DMS53 treated with DMSO at 0.1 percent for 48 hours (cell line): ENCODE measurements around the gene KIF2A.
"Not testable (repeated sequence)": the region's sequence is repeated elsewhere in the genome, so short reads cannot be mapped to it uniquely, and the experiment has no call there.

ENCODE experiments used
- DNase-seq: peaks from one replicate; lab custom pipeline; 2025; ENCODE audit not compliant: unreplicated experiment; lab: John Stamatoyannopoulos, UW

KIF2A gene

DNA sequence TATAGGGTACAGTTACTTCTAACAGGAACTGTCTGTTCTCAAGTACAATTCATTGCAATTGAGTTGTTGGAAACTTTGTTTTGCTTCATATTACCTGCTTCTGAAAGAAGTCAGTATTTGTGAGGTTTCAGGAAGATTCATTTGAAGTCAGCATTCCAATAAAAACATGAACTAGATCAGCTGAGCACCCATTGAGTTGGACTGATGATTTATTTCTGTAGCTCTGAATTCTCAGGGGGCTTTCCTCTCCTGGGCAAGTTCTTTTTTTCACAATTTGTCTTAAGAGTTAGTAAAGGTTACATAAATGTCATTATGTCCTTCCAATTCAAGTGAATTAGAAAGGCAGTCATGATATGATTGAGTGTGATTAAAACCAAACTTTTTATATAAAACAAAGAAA lies 16.2 kb upstream of the KIF2A start:
- no peak for DNase-seq

DNA sequence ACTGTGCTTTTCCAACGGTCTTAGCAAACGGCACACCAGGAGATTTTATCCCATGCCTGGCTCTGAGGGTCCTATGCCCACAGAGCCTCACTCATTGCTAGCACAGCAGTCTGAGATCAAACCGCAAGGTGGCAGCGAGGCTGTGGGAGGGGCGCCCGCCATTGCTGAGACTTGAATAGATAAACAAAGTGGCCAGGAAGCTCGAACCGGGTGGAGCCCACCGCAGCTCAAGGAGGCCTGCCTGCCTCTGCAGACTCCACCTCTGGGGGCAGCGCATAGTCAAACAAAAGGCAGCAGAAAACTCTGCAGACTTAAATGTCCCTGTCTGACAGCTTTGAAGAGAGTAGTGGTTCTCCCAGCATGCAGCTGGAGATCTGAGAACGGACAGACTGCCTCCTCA lies 14.2 kb upstream of the KIF2A start:
- DNase-seq = not testable (repeated sequence)

DNA sequence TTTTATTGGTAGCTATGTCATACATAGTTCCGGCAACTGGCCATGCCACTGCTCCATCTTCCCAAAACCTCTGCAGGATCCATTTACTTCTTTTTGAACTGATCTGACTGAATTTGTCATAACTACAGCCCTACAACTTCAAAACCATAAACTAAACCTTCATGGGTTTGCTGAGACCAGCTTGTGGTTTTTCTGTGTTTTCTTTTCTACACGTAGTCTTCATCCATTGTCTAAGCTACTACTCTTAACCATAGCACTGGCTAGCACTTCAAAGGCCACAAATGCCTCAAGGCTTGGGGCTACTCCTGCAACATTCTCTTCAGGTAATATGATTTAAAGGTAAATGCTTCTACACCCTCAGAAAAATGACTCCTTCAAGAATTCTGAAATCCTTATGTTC lies 9.0 kb upstream of the KIF2A start:
- DNase-seq = no peak

DNA sequence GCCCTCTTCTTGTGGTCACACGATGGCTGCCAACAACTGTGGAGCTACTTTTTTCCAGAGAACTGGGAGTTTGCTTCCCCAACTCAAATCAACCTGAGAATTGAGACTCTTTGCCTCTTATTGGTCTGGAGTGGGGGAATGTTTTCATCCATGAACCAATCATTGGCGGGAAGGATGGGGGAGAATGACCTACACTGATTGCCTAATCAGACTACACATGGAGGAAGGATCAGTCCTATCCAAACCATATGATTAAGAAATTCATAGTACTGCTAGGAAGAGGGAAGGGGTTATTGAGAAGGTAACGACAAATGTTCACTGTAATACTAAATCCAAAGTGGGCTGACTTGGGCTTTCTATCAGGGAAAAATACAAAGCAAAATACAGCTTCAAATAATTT lies 7.9 kb upstream of the KIF2A start:
- DNase-seq = no peak

DNA sequence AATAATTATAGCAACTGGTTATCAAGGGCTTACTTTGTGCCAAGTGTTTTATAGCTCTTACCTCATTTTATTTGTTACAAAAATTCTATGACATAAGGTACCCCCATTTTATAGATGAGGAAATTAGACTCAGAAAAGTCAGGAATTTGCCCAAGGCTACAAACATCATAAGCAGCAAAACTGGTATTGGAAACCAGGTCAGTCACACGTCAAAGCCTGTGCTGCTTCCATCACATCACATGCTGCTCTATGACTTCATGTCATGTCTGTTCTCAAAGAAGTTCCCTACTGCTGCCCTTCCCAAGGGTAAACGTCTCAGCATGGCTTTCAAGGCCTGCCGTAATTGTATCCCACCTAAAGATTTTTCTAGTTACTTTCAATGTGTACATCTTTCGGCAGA lies 6.9 kb upstream of the KIF2A start:
- DNase-seq = no peak

DNA sequence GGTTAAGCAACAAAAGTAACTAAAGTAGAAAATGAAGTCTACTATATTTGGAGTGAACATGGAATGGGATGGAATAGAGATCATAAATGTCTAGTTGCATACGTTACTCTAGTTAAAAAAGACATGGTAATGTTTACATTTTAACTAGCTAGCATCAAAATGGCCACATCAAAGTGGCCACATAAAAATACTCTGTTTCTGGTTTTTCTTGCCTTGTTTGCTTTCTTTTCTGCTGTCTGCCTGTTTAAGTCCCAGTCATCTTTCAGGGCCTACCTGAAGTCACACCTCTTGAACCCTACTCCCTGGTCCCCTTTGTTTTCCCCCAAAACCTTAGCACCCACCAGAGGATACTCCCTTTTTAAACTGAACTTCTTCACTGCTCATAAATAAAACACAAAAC lies 6.4 kb upstream of the KIF2A start:
- DNase-seq = no peak

DNA sequence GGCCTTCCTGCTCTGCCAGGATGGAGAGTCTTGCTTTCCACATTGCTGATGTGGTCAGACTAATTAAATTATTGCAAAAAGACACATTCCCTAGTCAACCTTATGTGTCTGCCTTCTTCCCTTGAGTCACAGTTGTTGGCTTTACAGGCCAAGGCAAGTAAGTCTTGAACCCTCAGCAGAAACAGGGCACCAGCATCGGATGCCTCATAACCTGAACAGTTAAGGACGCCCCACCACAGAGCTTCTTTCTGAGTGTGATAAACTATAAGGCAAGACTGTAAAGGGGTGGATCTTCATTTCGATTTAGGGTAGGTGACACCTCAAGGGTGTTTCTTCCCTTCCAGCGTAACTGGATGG lies 670 bp upstream of the KIF2A start:
- DNase-seq = no peak

DNA sequence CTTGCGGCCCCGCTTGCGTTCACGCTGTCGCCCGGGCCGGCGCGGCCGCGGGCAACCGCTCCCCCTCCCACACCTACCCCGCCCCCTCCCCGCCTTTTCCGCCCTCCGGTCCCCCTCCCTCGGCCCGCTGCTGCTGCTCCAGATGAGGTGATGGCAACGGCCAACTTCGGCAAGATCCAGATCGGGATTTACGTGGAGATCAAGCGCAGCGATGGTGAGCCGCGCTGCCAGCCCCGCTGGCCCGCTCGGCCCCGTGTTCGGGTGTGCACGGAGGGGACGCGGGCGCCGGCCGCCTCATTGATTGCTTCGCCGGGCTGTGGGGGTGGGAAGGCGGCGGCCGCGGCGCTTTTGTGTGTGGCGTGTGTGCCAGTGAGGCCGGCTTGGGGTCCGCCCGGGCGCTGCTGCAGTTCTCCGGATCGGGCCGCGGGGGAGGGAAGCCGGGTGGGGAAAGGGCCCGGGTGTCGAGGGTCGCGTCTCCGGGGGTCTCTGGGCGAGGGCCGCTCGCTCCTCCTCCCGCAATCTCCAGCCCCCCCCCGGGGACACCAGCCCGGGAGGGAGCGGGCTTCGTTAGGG lies 403 bp downstream of the KIF2A start:
- DNase-seq = no peak

DNA sequence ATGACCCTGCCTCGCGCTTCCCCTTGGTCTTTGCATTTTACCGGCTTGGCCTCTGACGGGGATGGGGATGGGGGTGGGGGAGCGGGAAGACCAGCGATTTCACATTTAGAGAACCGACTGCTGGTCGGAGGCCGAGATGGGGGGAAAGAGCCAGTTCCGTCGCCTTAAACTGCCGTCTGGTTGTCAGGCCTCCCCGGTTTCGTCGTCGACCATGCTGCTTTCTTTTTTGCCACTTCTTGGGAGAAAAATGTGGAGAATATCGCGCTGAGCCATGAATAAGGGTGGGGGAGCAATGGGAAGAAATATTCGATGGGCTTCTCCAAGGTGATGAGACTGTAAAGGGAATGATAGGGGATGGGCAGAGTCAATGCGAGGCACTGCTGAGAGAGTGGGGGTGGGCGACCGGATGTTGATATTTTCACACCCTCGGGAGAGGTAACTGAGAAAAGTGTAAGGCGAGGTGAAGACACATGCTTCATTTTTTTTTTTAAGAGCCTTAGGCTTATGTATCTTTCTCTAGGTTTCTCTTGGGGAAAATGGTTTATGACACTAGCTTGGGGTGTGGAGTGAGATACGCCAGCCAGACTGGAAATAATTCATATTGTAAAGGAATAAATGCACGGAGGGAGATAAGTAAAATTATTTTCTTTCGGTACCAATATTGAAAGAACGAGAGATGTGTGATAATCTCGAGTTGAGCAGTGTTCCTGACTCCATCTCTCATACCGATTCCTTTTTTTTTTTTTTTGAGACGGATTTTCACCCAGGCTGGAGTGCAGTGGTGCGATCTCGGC lies 1.1 kb downstream of the KIF2A start:
- no peak for DNase-seq

DNA sequence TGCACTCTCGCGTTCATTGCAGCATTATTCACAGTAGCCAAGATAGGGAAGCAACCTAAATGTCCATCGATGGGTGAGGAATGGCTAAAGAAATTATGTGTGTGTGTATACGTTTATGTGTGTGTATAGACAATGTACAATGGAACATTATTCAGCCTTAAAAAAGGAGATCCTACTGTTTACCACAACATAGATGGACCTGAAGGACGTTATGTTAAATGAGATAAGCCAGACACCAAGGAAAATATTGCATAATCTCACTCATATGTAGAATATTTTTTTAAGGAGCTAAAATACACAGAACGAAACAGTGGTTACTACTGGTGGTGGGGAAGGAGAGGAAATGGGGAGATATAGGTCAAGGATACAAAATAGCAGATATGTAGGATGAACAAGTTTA lies 2.4 kb downstream of the KIF2A start:
- DNase-seq = no peak

DNA sequence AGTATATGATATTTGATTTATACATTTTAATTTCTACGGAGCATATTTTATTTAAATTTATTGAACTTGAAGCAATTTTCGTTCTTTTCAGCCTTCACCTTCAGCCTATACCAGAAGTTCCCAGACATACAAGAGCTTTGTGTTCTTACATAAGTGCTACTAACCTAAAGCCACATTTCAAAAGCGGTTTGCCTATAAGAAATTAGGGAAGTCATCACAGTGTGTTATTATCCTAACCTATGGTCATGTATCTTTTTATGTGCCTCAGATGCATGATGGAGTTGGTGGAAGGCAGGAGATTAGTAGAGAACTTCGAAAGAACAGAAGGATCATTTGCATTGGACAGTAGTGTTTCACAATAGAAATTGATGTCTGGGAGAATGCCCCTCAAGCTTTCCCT lies 3.1 kb downstream of the KIF2A start:
- no peak for DNase-seq

DNA sequence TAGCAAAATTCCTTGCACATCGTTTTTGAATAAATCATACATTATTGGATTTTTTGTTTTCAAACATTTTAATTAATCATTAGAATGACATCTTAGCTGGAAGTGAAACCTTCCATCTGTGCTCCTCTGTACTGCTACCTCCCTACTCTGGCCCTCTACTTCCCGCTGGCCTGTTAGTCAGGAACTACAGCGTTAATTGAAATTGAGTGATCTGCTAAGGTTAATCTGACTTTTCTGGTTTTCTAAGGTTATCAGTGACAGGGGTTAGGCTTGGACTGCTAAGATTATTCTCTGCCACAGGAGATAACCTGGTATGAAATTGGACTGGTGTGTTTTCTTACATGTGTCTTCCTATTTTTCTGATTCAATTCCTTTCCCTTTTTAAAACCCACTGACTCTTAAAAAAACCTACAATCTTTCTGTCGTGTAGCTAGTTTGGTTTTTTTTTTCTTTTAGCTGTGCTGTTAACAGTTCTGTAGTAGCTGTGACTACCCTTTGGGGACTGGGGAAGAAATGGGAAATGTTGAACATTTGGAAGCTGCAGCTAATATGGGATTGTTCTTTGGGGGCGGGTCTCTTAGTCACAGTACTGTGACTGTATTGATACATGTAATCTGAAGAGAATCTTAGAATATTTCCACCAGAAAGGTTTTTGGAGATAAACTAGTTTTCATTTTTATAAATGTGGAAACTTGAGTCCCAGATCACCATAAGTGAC lies 4.6 kb downstream of the KIF2A start:
- DNase-seq = no peak

DNA sequence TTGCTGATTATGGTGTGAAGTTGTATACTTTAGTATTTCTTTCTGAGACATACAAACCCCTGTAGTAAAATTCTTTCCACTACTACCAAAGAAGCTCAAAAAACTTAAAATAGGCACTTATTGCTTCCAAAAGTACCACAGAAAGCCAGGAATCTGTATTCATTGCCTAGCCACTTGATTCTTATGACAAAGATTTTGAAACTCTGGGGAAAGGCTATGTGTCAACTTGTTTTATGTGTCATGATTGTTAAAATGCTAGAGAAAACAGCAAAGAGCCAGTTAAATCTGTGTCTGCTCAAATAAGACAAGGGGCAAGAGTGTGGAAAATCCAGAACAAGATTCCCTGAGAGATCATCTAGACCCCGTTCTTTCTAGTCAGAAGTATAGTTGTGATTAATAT lies 6.0 kb downstream of the KIF2A start:
- DNase-seq = no peak

DNA sequence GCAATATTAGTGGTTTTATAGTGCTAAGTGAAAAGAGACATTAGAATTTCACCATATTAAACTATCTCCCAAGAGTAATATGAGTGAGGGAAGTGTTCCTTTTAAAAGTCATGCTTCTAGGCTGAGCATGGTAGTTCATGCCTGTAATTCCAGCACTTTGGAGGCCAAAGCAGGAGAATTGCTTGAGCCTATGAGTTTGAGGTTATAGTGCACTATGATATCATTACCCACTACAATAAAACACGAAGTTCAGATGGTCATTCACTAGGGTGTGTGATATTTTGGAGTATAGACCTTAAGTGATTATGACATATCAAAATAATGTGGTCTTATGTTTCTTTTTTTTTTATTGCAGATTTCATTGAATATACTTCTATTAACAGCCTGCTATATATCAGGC lies 6.7 kb downstream of the KIF2A start:
- DNase-seq = no peak

DNA sequence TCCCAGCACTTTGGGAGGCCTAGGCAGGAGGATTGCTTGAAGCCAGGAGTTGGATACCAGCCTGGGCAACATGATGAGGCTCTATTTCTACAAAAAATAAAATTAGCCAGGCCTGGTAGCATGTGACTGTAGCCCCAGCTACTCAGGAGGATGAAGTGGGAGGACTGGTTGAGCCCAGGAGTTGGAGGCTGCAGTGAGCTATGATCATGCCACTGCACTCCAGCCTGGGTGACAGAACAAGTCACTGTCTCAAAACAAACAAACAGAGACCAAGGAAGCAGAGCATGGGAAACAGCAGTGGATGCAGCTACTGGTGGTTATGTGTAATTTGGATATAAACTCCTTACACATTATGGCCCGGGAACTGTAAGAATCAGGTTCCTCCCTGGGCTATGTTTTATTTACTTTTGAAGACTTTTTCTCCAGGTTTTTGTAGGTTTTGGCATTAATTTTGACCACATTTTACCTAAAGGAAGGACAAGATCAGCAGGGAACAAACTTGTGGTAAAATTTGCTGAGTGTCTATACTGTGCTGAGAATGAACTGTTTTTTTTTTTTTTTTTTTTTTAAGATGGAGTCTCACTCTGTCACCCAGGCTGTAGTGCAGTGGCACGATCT lies 8.3 kb downstream of the KIF2A start:
- DNase-seq = no peak

DNA sequence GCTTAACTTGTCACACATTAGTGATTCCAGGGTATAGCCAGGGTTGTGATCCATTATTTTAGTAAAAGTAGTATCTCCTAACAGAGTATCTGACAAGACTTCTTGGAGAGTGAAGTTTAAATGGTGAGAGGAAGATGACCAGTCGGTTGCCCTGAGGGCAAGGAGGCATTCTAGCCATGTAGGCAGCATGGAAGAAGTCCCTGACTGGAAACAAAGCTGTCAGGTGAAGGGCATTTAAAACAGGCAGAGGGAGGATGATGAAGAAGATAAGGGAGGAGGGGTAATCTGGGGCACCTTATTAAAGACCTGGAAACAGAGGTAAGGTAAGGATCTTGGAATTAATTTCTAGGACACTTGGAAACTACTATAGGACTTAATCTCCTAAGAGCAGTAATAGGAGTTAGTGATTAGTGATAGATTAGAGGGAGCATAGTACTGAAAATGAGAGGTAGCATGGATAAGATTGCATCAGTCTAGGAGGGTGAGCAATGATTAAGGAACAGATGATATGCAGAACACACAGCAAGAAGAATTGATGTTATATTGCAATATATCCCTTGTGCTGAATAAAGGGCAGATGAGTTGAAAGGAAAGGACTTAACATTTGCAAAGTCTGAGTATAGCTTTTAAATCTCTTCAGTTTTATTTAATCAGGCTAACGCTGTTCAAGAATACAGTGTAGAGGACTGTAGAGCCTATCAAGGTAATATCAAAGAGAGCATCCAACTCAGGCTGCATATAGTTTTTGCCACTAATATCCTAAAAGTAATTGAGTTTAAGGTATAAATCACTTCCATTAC lies 9.6 kb downstream of the KIF2A start:
- no peak for DNase-seq

DNA sequence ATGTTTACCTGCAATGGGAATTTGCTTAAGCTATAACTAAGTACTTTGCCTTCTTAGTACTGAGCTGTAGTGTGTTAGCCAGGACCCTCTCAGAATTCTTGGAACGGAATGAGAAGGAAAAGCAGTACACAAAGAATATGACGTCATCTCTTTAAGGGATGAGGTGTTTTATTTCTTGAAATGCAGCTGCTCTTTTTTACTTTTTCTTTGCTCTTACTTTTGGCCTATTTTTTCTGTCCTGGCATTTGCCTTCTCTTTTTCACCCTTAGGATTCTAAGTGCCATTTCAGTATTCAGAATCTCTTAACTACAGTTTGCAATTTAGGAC lies 10.1 kb downstream of the KIF2A start:
- DNase-seq = no peak

DNA sequence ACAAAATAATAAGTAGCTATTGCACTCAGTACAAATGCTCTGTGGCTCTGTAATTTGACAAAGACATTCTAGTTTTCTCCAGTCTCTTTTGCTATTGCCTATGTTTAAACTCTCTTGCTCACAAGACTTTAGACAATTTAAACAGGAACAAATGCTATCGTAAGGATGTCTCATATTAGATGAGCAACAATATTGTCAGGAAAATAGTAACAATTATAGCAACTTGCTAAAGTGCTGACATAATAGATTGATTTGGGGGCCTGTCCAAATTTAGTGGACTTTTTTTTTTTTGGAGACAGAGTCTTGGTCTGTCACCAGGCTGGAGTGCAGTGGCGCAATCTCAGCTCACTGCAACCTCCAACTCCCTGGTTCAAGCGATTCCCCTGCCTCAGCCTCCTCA lies 11.8 kb downstream of the KIF2A start:
- no peak for DNase-seq

DNA sequence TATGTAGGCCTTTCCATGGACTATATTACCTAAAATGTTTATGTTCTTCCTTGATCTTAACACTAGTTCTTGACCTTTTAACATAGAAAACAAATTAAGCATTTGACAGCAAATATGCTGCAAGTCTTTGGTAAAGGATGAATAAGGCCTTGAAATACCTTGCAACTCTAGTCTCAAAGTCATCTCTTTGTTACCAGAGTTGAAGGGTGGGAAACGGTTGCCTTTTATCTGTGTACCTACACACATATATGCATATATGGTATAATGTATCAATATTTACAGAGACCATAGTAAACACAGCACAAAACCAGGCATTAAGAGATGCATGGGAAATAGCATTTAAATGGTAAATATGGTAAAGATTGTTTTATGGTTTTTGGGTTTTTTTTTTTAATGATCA lies 16.5 kb downstream of the KIF2A start:
- no peak for DNase-seq

DNA sequence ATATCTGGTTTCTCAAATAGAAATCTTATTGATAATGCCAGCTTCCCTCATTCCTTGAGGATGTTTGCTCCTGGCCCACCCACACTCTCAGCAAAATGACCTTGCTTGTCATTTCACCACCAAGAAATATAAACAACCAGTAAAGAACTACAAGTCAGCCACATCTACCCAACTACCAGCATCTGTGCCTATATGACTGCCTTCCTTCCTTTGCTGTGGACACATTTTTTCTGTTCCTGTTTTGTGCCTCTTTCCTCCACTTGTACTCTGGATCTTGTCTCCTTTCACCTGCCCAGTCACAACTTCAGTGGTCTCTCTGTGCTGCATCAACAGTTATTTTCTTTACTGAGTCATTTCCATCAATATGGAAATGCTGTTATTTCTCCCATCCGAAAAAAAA lies 20.3 kb downstream of the KIF2A start:
- no peak for DNase-seq

DNA sequence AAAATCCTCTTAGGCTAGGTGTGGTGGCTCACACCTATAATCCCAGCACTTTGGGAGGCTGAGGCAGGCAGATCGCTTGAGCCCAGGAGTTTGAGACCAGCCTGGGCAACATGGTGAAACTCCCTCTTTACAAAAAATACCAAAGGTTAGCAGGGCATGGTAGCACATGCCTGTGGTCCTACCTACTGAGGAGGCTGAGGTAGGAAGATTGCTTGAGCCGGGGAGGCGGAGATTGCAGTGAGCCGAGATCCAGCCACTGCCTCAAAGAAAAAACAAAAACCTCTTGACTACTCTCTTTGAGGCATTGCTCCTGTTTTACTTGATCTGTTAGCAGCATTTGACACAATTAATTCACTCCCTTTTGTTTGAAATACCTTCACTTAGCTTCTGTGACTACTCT lies 20.7 kb downstream of the KIF2A start:
- no peak for DNase-seq
